ENCODE measurements around the gene RANBP17. TPM values are rescaled to one million over a fixed set of nuclear protein-coding genes. Genes with fewer than 3 reads are reported as not detected.

Gene RANBP17
- total and polyA plus RNA-seq, 9 of the 15 experiments (the other 6 are each of a cell fraction or from before 2014, with no cell fraction given): not detected

GRCh38 chr5:171311322-171312077, 449.7 kb downstream of the RANBP17 start (continued):
- TF ChIP-seq CUX1 (CRISPR knock-in tag; IDR thresholded peaks at IDR 0.05): no peak
- no peak for TF ChIP-seq ARID4B (CRISPR knock-in tag; IDR thresholded peaks at IDR 0.05)
- no peak for TF ChIP-seq ZNF444 (CRISPR knock-in tag; IDR thresholded peaks at IDR 0.05)
- no peak for TF ChIP-seq KDM1A (IDR thresholded peaks at IDR 0.05)
- no peak for TF ChIP-seq ZC3H8 (IDR thresholded peaks at IDR 0.05)
- no peak for TF ChIP-seq HNRNPH1 (optimal IDR thresholded peaks at IDR 0.05; ENCODE audit: low read depth, low read length)
- no peak for TF ChIP-seq CTBP1 (IDR thresholded peaks at IDR 0.05; ENCODE audit: borderline replicate concordance)
- no peak for TF ChIP-seq ZNF41 (CRISPR knock-in tag; conservative IDR thresholded peaks at IDR 0.05)
- TF ChIP-seq MCM3 (IDR thresholded peaks at IDR 0.05): no peak
- no peak for TF ChIP-seq IFI16 (CRISPR knock-in tag; IDR thresholded peaks at IDR 0.05)
- no peak for TF ChIP-seq ARID3A (IDR thresholded peaks at IDR 0.05; ENCODE audit: borderline replicate concordance, low read depth, low read length)

All from K562 (cell line).